Esophagus muscularis mucosa (tissue), 4 donors: ENCODE data around the gene SUMO3.

Source experiments
- CTCF ChIP-seq, 3 experiments: fragments of 200-600 bp in 2 of 3; fragments of 450-650 bp in 1 of 3; sonication (generic) in 2 of 3; IDR thresholded peaks; one replicate each; pipeline ENCODE4 v1.5.1; 2017 to 2019; ENCODE audit warnings: antibody characterized with exemption in 3 of 3, mild to moderate bottlenecking in 2 of 3, moderate library complexity in 1 of 3
- EP300 ChIP-seq: sonication (generic); formaldehyde crosslinking; IDR thresholded peaks from one replicate; pipeline ENCODE4 v1.6.1; 2017; ENCODE audit warnings: antibody characterized with exemption
- POLR2A ChIP-seq: fragments of 450-650 bp; IDR thresholded peaks from one replicate; pipeline ENCODE4 v1.6.1; 2017; ENCODE audit warnings: antibody characterized with exemption, moderate library complexity, mild to moderate bottlenecking, low read depth
- POLR2AphosphoS5 ChIP-seq, 2 donors: sonication (generic); formaldehyde crosslinking; IDR thresholded peaks; one replicate each; pipeline ENCODE4 v1.6.1; 2017; ENCODE audit warnings: antibody characterized with exemption in 2 of 2

GRCh38 chr21:44780767-44781459, 36.9 kb downstream of the SUMO3 start:
- no peak for TF ChIP-seq POLR2AphosphoS5 (IDR thresholded peaks at IDR 0.05)
- TF ChIP-seq CTCF (IDR thresholded peaks at IDR 0.05) = no peak
- no peak for TF ChIP-seq POLR2A
- no peak for TF ChIP-seq EP300
